HG03135 (cell line): ENCODE results near the gene NBAS.

Experiments used
- ATAC-seq: cut with Tn5 transposase; IDR thresholded peaks from one replicate; pipeline ENCODE4 v1.9.1; 2021; ENCODE audit warnings: mild to moderate bottlenecking, moderate library complexity; ENCODE audit not compliant: unreplicated experiment

NBAS gene

GRCh38 chr2:15591692-15592463, 30.7 kb upstream of the NBAS start, which contains the start of gene DDX1:
Gene DDX1, plus strand, starts transcription at chr2:15591868. Its CDS starts 66 bp downstream, at chr2:15591934.
- ATAC-seq, result peak; percentile 89

GRCh38 chr2:15591373-15591691, 30.2 kb upstream of the NBAS start:
- ATAC-seq, result no peak

- ATAC-seq, result no peak
Measured at GRCh38 chr2:15588329-15588919, 27.3 kb upstream of the NBAS start.

- no peak for ATAC-seq
Measured at GRCh38 chr2:15584767-15585469, 23.8 kb upstream of the NBAS start.

GRCh38 chr2:15584316-15584715, 23.2 kb upstream of the NBAS start:
- ATAC-seq, result no peak

- no peak for ATAC-seq
Measured at GRCh38 chr2:15583826-15584225, 22.7 kb upstream of the NBAS start.

GRCh38 chr2:15582710-15583357, 21.7 kb upstream of the NBAS start:
- ATAC-seq, result no peak

- no peak for ATAC-seq
Measured at GRCh38 chr2:15580451-15580850, 19.3 kb upstream of the NBAS start.

GRCh38 chr2:15579641-15580040, 18.5 kb upstream of the NBAS start:
- ATAC-seq, result no peak

GRCh38 chr2:15577071-15577735, 16.1 kb upstream of the NBAS start:
- peak; percentile 84 for ATAC-seq

- ATAC-seq, result no peak
Measured at GRCh38 chr2:15571729-15572128, 10.6 kb upstream of the NBAS start.

- no peak for ATAC-seq
Measured at GRCh38 chr2:15570104-15570503, 9.0 kb upstream of the NBAS start.

- ATAC-seq, result no peak
Measured at GRCh38 chr2:15568874-15569273, 7.7 kb upstream of the NBAS start.

GRCh38 chr2:15566912-15567311, 5.8 kb upstream of the NBAS start:
- ATAC-seq, result no peak

- no peak for ATAC-seq
Measured at GRCh38 chr2:15565994-15566671, 5.0 kb upstream of the NBAS start.

GRCh38 chr2:15565392-15565791, 4.3 kb upstream of the NBAS start:
- ATAC-seq, result no peak

GRCh38 chr2:15563227-15564100, 2.3 kb upstream of the NBAS start:
- no peak for ATAC-seq

GRCh38 chr2:15562354-15563031, 1.4 kb upstream of the NBAS start:
- no peak for ATAC-seq
